Hippocampal formation (tissue), 2 donors: ENCODE measurements around the gene PPP1R37.

Source experiments
- DNase-seq, 2 donors: peaks; one replicate each; lab custom pipeline; 2025; lab: John Stamatoyannopoulos, UW

Gene PPP1R37

GRCh38 chr19:45137179-45137761, 44.3 kb downstream of the PPP1R37 start:
- DNase-seq, result peak in 1 of 2 donors; percentile 26

- no peak for DNase-seq
Observed at GRCh38 chr19:45138303-45138751, 45.3 kb downstream of the PPP1R37 start.

GRCh38 chr19:45139286-45140143, 46.5 kb downstream of the PPP1R37 start:
- DNase-seq, result no peak

GRCh38 chr19:45140144-45140503, 47.1 kb downstream of the PPP1R37 start:
- DNase-seq, result no peak

- DNase-seq, result no peak
Observed at GRCh38 chr19:45140533-45140932, 47.6 kb downstream of the PPP1R37 start.

GRCh38 chr19:45141203-45141900, 48.4 kb downstream of the PPP1R37 start:
- no peak for DNase-seq

- no peak for DNase-seq
Observed at GRCh38 chr19:45142016-45142725, 49.2 kb downstream of the PPP1R37 start.

GRCh38 chr19:45142726-45143110, 49.7 kb downstream of the PPP1R37 start:
- DNase-seq, result no peak

GRCh38 chr19:45144431-45145269, 51.7 kb downstream of the PPP1R37 start:
- no peak for DNase-seq

GRCh38 chr19:45145270-45146189, 52.6 kb downstream of the PPP1R37 start:
- DNase-seq, result no peak

GRCh38 chr19:45146251-45146650, 53.3 kb downstream of the PPP1R37 start:
- DNase-seq, result no peak

- no peak for DNase-seq
Observed at GRCh38 chr19:45146741-45147205, 53.8 kb downstream of the PPP1R37 start.

GRCh38 chr19:45147835-45148676, 55.1 kb downstream of the PPP1R37 start:
- no peak for DNase-seq

GRCh38 chr19:45149129-45149528, 56.1 kb downstream of the PPP1R37 start:
- DNase-seq, result no peak

- no peak for DNase-seq
Observed at GRCh38 chr19:45150180-45150579, 57.2 kb downstream of the PPP1R37 start.

- no peak for DNase-seq
Observed at GRCh38 chr19:45150751-45151281, 57.8 kb downstream of the PPP1R37 start.

- DNase-seq, result no peak
Observed at GRCh38 chr19:45151320-45151719, 58.3 kb downstream of the PPP1R37 start.

- no peak for DNase-seq
Observed at GRCh38 chr19:45151821-45152503, 59.0 kb downstream of the PPP1R37 start.
